Activated T-cell treated with anti-CD3 and anti-CD28 coated beads, Interleukin-2, amount 50 U/mL, for 1 hour (primary cell): ENCODE measurements around the gene FOXI1.
A peak's percentile ranks its signal among the peaks of the same experiment; 100 is the strongest.
"Not testable (repeated sequence)": the region's sequence is repeated elsewhere in the genome, so short reads cannot be mapped to it uniquely, and the experiment has no call there.

Experiments
- DNase-seq: peaks from one replicate; pipeline ENCODE4 v3.0.0-alpha.2; 2020

FOXI1 gene

DNA sequence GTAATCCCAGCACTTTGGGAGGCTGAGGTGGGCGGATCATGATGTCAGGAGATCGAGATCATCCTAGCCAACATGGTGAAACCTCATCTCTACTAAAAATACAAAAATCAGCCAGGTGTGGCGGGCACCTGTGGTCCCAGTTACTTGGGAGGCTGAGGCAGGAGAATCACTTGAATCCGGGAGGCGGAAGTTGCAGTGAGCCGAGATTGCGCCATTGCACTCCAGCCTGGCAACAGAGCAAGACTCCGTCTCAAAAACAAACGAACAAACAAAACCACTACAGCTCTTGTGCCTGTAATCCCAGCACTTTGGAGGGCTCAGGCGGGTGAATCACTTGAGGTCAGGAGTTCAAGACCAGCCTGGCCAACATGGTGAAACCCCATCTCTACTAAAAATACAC is 11.4 kb upstream of the FOXI1 start:
- not testable (repeated sequence) for DNase-seq

- DNase-seq = no peak
These were observed 10.1 kb upstream of the FOXI1 start for GRCh38 chr5:170095646-170096045.

DNA sequence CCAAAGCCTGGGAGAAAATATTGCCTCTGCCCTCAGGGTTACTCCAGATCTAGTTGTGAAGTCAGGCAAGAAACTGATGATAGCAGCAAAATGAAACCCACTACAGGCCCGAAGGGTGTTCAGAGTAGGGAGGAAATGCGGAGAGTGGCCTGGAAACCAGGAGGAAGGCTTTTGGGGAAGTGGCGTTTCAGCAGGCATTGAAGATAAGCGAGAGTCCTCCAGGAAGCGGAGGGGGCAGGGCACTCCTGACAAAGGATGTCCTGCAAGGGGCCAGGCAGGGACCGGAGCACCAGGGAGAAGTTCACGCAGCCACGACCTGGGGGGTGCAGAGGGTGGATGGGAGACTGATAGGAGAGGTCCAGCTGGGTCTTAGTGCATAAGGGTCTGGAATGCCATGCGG is 7.8 kb upstream of the FOXI1 start:
- DNase-seq = no peak

GRCh38 chr5:170100066-170100943 is 5.4 kb upstream of the FOXI1 start:
- DNase-seq = peak; percentile 63

DNA sequence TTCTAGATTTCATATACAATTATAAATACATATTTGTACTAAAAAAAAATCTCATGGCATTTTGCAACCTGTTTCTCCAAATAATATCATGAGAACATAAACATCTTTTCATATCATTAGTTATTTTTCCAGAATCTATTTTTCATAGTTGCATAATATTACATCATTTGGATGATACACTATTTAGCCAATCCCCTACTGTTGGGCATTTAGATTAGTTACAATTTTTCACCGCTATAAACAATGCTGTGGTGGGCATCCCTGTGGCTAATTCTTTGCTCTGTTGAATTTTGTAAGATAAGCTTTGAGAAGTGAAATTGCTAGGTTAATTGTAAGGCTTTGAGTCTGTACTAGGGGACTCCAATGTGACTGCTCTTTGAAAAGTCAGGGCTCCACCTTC is 2.2 kb upstream of the FOXI1 start:
- no peak for DNase-seq

- DNase-seq = no peak
These were observed 1.4 kb upstream of the FOXI1 start for GRCh38 chr5:170104299-170104698.

GRCh38 chr5:170104710-170105109 is 987 bp upstream of the FOXI1 start:
- no peak for DNase-seq

GRCh38 chr5:170107674-170108073 is 2.0 kb downstream of the FOXI1 start:
- no peak for DNase-seq

DNA sequence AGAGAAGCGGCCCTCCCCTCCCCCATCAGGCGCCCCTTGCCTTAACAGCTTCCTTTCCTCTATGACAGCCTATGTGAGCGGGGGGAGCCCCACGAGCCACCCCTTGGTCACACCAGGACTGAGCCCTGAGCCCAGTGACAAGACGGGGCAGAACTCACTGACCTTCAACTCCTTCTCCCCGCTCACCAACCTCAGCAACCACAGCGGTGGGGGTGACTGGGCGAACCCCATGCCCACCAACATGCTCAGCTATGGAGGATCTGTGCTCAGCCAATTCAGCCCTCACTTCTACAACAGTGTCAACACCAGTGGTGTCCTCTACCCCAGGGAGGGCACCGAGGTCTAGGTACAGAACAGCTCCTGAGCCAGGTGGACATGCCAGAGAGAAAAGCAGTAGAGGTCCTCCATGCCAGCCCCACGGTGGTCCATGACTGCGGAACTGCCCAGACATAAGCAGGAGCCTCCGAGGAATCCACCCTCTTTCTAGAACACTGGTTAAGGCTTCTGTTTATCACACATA is 2.6 kb downstream of the FOXI1 start:
- DNase-seq = no peak

DNA sequence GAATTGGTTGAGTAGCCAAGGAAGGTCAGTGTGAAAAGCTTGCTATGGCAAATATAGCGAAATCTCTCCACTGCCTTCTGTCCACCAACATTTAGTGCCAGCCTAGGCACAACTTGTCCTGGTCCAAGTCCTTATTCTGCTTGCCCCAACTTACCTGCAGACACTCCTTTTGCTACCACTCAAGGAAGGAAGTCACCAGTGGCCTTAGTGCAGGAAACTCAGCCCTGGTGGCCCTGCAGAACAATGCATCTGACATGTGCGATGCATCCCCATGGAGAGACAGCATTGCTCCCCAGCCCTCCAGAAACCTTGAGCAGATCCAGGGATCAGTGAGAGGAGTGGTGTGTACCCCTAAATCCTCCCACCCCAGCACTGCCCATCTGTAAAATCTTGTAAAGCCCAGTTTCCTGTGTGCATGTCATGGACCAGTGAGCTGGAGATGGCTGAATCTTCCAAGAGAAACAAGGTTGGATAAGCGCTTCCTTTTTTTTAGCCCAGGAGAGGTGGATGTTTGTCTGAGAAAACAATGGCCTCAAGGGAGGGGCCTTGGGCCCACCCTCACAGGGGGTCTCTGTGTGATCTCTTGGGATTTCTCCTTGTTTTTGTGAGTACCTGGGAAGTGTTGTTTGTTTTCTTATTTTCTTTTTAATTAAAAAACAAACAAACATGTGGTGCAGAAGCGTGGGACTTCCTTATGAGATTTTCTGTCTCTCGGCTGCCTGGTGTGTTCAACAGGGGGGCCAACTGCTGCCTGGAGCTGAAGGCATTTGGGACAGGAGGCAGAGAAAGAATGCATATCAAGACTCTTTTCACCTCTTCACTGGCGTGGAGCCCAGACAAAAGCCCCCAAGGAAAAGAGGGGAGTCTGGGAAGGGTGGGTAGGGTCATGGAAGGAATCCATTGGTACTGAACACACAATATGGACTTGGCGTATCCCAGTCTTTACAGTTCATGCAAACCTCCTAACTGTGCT is 3.6 kb downstream of the FOXI1 start:
- DNase-seq = no peak

DNA sequence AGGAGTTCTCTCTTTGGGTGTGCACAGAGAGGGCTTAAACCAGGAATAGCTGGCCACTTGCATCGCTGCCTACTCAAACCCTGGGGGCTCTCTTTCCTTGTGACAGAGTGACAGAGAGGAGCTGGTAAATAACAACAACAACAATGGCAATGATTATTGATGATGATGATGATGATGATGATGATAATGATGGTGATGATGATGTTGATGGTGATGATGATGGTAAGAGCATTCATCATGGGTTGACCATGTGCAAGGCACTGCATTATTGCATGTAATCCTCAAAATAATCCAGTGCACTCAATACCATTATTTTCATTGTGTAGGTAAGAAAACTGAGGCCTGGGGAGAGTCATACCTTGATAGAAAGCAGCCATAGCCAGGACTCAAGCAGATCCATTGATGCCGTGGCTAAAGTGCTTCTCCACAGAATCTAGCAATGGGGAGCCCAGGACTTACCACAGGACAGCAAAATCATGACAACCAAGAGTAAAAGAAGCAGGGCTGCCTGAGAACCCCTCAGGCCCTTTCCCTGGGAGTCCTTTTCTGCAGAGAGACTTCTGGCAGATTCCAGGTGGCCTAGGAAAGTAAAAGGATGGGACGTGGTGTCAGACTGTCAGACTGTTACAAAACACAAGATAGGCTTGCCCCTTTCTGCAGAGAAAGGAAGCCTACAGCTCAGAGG is 4.8 kb downstream of the FOXI1 start:
- DNase-seq = no peak

GRCh38 chr5:170111088-170111785 is 5.5 kb downstream of the FOXI1 start:
- no peak for DNase-seq

- no peak for DNase-seq
These were observed 7.3 kb downstream of the FOXI1 start for GRCh38 chr5:170112876-170113521.

GRCh38 chr5:170113522-170113900 is 7.8 kb downstream of the FOXI1 start:
- no peak for DNase-seq

- DNase-seq = no peak
These were observed 8.6 kb downstream of the FOXI1 start for GRCh38 chr5:170114271-170114670.

DNA sequence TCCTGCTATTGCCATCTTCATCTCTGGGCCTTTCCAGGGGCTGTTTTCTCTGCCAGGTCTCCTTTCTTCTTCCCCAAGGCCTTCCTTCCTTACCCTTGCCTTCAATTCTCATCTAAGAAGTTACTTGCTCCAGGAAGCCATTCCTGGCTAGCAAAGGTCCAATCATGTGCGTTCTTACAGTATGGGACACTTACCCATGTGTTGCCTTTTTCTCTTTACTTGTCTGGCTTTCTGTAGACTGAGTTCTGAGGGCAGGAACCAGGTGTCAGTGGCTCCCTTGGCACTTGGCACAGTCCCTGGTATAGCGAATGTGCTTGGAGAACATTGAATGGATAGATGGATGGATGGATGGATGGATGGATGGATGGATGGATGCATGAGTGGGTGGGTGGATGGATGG is 10.2 kb downstream of the FOXI1 start:
- DNase-seq = no peak

GRCh38 chr5:170117736-170118135 is 12.0 kb downstream of the FOXI1 start:
- no peak for DNase-seq

GRCh38 chr5:170120576-170120975 is 14.9 kb downstream of the FOXI1 start:
- DNase-seq = no peak

- no peak for DNase-seq
These were observed 15.6 kb downstream of the FOXI1 start for GRCh38 chr5:170121321-170121720.

GRCh38 chr5:170126061-170126460 is 20.4 kb downstream of the FOXI1 start:
- no peak for DNase-seq

GRCh38 chr5:170126626-170127025 is 20.9 kb downstream of the FOXI1 start:
- DNase-seq = no peak

DNA sequence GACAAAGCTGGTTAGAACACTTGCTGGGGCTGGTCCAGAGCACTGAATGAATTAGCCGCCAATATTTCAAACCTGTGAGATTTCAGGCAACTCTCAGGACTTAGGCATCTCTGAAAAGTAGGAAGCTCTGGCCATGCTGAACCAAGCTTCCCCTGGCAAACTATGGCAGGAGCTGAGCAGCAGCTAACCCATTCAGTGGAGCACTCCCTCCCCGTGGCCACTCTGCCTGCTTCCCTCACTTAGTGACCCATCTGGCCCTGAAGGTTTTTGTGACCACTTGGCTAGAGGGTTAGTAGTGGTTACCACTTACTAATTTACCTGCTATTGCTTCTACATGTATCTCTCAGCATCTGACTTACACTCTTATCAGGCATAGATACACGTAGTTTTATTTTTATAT is 25.5 kb downstream of the FOXI1 start:
- no peak for DNase-seq
